Right lobe of liver (tissue), 4 donors: ENCODE results near the gene EMC10.

ENCODE experiments used
- POLR2A ChIP-seq: fragments of 450-650 bp; IDR thresholded peaks from one replicate; pipeline ENCODE4 v1.6.1; 2017; ENCODE audit warnings: antibody characterized with exemption, mild to moderate bottlenecking
- TF ChIP-seq, protein P1 (sequence below), 4 donors: fragments of 200-600 bp in 3 of 4; fragments of 450-650 bp in 1 of 4; IDR thresholded peaks; one replicate each; pipeline versions ENCODE4 v1.5.1 to v1.8.0; 2016 to 2022; ENCODE audit warnings: antibody characterized with exemption in 4 of 4, mild to moderate bottlenecking in 2 of 4
- donor health status: DM: no; HTN: no; CAD: no.
- donor health status: DM: no; HTN: no; CAD: no.
- donor health status: DM: no; HTN: yes; CAD: no.

DNA sequence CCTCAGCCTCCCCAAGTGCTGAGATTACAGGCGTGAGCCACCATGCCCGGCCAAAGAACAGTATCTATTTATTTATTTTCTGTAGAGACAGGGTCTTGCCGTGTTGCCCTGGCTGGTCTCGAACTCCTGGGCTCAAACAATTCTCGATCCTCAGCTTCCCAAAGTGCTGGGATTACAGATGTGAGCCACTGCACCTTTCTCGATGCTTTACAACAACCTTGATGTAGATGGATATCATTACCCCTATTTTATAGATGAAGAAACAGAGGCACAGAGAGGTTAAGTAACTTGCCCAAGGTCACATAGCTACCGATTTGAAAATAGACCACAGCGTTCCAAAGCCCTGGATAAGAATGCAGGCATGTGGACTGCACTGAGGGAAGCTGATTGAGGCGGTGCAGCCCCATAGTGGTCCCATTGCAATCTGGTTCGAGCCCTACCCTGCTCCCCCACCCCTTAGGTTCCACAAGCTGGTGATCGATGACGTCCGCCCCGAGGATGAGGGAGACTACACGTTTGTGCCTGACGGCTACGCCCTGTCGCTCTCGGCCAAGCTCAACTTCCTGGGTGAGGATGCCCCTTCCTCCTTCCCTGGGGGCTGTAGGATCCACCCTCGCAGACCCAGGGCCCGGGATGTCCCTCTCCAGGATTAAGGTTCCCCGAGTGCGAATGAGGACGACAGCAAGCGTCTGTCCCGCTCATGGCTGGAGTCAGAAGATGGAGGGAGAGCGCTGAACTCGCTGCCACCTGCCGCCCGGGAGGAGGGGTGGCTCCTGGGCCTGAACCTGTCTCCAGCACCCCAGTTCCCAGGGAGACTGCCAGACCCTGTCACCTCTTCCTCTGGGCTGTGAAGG lies 25.7 kb upstream of the EMC10 start:
- TF ChIP-seq, protein P1, sequence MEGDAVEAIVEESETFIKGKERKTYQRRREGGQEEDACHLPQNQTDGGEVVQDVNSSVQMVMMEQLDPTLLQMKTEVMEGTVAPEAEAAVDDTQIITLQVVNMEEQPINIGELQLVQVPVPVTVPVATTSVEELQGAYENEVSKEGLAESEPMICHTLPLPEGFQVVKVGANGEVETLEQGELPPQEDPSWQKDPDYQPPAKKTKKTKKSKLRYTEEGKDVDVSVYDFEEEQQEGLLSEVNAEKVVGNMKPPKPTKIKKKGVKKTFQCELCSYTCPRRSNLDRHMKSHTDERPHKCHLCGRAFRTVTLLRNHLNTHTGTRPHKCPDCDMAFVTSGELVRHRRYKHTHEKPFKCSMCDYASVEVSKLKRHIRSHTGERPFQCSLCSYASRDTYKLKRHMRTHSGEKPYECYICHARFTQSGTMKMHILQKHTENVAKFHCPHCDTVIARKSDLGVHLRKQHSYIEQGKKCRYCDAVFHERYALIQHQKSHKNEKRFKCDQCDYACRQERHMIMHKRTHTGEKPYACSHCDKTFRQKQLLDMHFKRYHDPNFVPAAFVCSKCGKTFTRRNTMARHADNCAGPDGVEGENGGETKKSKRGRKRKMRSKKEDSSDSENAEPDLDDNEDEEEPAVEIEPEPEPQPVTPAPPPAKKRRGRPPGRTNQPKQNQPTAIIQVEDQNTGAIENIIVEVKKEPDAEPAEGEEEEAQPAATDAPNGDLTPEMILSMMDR (IDR thresholded peaks at IDR 0.05) = no peak
- no peak for TF ChIP-seq POLR2A
